Left renal pelvis (tissue), 4 donors: ENCODE measurements around the gene SEC23A. TPM values are rescaled to one million over a fixed set of nuclear protein-coding genes. Genes with fewer than 3 reads are reported as not detected.
"Not testable (repeated sequence)": the region's sequence is repeated elsewhere in the genome, so short reads cannot be mapped to it uniquely, and the experiment has no call there.

Source experiments
- DNase-seq, 4 donors: peaks; one replicate each; pipeline ENCODE4 v3.0.0-alpha.2; 2013; ENCODE audit warnings: low read depth in 4 of 4, low spot score in 3 of 4
- polyA plus RNA-seq, 4 donors: library from polyadenylated mRNA; unstranded; fragments of 120-200 nt; gene quantifications; one replicate each; pipeline ENCODE4 v1.2.1, GENCODE V29; 2013; ENCODE audit not compliant: insufficient read length in 4 of 4

Gene SEC23A
- polyA plus RNA-seq, 4 donors = 60.5 to 120 (median 69.1) TPM

- no peak for DNase-seq
These were observed 8.5 kb downstream of the SEC23A start for GRCh38 chr14:39094515-39094914.

GRCh38 chr14:39091716-39092115, 11.3 kb downstream of the SEC23A start:
- DNase-seq = no peak

- no peak for DNase-seq
These were observed 12.4 kb downstream of the SEC23A start for GRCh38 chr14:39090548-39091111.

GRCh38 chr14:39087493-39087892, 15.5 kb downstream of the SEC23A start:
- DNase-seq = no peak

GRCh38 chr14:39085933-39086332, 17.1 kb downstream of the SEC23A start:
- DNase-seq = no peak

GRCh38 chr14:39083127-39083526, 19.9 kb downstream of the SEC23A start:
- DNase-seq = no peak

- no peak for DNase-seq
These were observed 22.1 kb downstream of the SEC23A start for GRCh38 chr14:39080886-39081285.

- no peak for DNase-seq
These were observed 31.9 kb downstream of the SEC23A start for GRCh38 chr14:39071096-39071495.

- no peak for DNase-seq
These were observed 33.1 kb downstream of the SEC23A start for GRCh38 chr14:39069923-39070322.

GRCh38 chr14:39069169-39069805, 33.7 kb downstream of the SEC23A start:
- not testable (repeated sequence) for DNase-seq

- DNase-seq = no peak
These were observed 42.1 kb downstream of the SEC23A start for GRCh38 chr14:39060818-39061437.

GRCh38 chr14:39055786-39056474, 47.1 kb downstream of the SEC23A start:
- no peak for DNase-seq

GRCh38 chr14:39052869-39053454, 50.1 kb downstream of the SEC23A start:
- not testable (repeated sequence) for DNase-seq

- no peak for DNase-seq
These were observed 52.6 kb downstream of the SEC23A start for GRCh38 chr14:39050389-39050788.

- not testable (repeated sequence) for DNase-seq
These were observed 57.1 kb downstream of the SEC23A start for GRCh38 chr14:39045889-39046288.

- no peak for DNase-seq
These were observed 59.6 kb downstream of the SEC23A start for GRCh38 chr14:39043352-39043943.

GRCh38 chr14:39040529-39040928, 62.5 kb downstream of the SEC23A start:
- no peak for DNase-seq

GRCh38 chr14:39038542-39038941, 64.5 kb downstream of the SEC23A start:
- DNase-seq = no peak

- no peak for DNase-seq
These were observed 66.3 kb downstream of the SEC23A start for GRCh38 chr14:39036760-39037159.

GRCh38 chr14:39035336-39035735, 67.7 kb downstream of the SEC23A start:
- DNase-seq = no peak
